GM23338 (cell line): ENCODE measurements around the gene GSTM2. TPM values are rescaled to one million over a fixed set of nuclear protein-coding genes. Genes with fewer than 3 reads are reported as not detected.

Experiments used
- ATAC-seq: fragments of 200-7000 bp; cut with Tn5 transposase; 3 replicates; pipeline ENCODE4 v1.9.1; 2020
- DNase-seq: peaks from one replicate; pipeline ENCODE4 v3.0.0-alpha.2; 2015; ENCODE audit warnings: low spot score
- H2AFZ ChIP-seq: fragments of 200-600 bp; sonication (generic); 2 replicates; pipeline ENCODE4 v1.8.0; 2016; ENCODE audit warnings: antibody characterized with exemption, mild to moderate bottlenecking, moderate library complexity
- H3F3A ChIP-seq: fragments of 200-600 bp; sonication (generic); replicated peaks from 2 replicates; pipeline ENCODE4 v1.8.0; 2017; ENCODE audit warnings: antibody characterized with exemption, mixed run types, low read depth
- H3K27ac ChIP-seq: fragments of 200-600 bp; sonication (generic); 2 replicates; pipeline ENCODE4 v1.6.1; 2016; ENCODE audit warnings: low read depth
- H3K27me3 ChIP-seq: fragments of 200-600 bp; sonication (generic); 2 replicates; pipeline ENCODE4 v1.8.0; 2016; ENCODE audit warnings: mild to moderate bottlenecking, mixed run types, moderate library complexity; ENCODE audit not compliant: insufficient read depth
- H3K36me3 ChIP-seq: fragments of 200-600 bp; sonication (generic); 2 replicates; pipeline ENCODE4 v1.8.0; 2016; ENCODE audit warnings: mild to moderate bottlenecking; ENCODE audit not compliant: insufficient read depth
- H3K4me1 ChIP-seq: fragments of 200-600 bp; sonication (generic); 2 replicates; pipeline ENCODE4 v1.8.0; 2016; ENCODE audit warnings: mild to moderate bottlenecking, moderate library complexity; ENCODE audit not compliant: insufficient read depth
- H3K4me2 ChIP-seq: fragments of 200-600 bp; sonication (generic); 2 replicates; pipeline ENCODE4 v1.7.1; 2017; ENCODE audit warnings: mixed run types
- H3K4me3 ChIP-seq: fragments of 200-600 bp; sonication (generic); 2 replicates; pipeline ENCODE4 v1.6.1; 2016; ENCODE audit warnings: mixed run types
- H3K79me2 ChIP-seq: fragments of 200-600 bp; sonication (generic); replicated peaks from 2 replicates; pipeline ENCODE4 v1.8.0; 2017; ENCODE audit warnings: mild to moderate bottlenecking; ENCODE audit not compliant: insufficient read depth
- H3K9me2 ChIP-seq: fragments of 200-600 bp; sonication (generic); 2 replicates; pipeline ENCODE4 v1.8.0; 2017; ENCODE audit not compliant: insufficient read depth
- H4K20me1 ChIP-seq: fragments of 200-600 bp; sonication (generic); replicated peaks from 2 replicates; pipeline ENCODE4 v1.8.0; 2017; ENCODE audit warnings: mild to moderate bottlenecking; ENCODE audit not compliant: insufficient read depth
- H3K27ac Mint-ChIP-seq: 2 replicates; pipeline ENCODE4 v1.8.0; 2020; ENCODE audit warnings: inconsistent platforms, mild to moderate bottlenecking, moderate library complexity, mixed read lengths
- H3K27me3 Mint-ChIP-seq: 3 replicates; pipeline ENCODE4 v1.8.0; 2022; ENCODE audit warnings: low read depth, mild to moderate bottlenecking, moderate library complexity, mixed read lengths, inconsistent platforms; ENCODE audit not compliant: insufficient read depth, poor library complexity
- H3K36me3 Mint-ChIP-seq: 3 replicates; pipeline ENCODE4 v1.8.0; 2021; ENCODE audit warnings: low read depth, mild to moderate bottlenecking, inconsistent platforms, moderate library complexity, mixed read lengths
- H3K4me1 Mint-ChIP-seq: 3 replicates; pipeline ENCODE4 v1.8.0; 2020; ENCODE audit warnings: mild to moderate bottlenecking, inconsistent platforms, mixed read lengths
- H3K4me3 Mint-ChIP-seq: 3 replicates; pipeline ENCODE4 v1.8.0; 2021; ENCODE audit warnings: moderate library complexity, mild to moderate bottlenecking, inconsistent platforms, mixed read lengths
- H3K9me3 Mint-ChIP-seq: 3 replicates; pipeline ENCODE4 v1.8.0; 2020; ENCODE audit warnings: moderate library complexity, mild to moderate bottlenecking, inconsistent platforms, mixed read lengths
- ETS1 ChIP-seq: IDR thresholded peaks from 2 replicates; pipeline ENCODE4 v1.6.1; 2016; ENCODE audit warnings: antibody characterized with exemption
- EZH2 ChIP-seq: fragments of 200-600 bp; sonication (generic); IDR thresholded peaks from one replicate; pipeline ENCODE4 v1.8.0; 2017; ENCODE audit warnings: antibody characterized with exemption, mild to moderate bottlenecking, low read depth; ENCODE audit not compliant: unreplicated experiment
- NANOG ChIP-seq: IDR thresholded peaks from 2 replicates; pipeline ENCODE4 v1.6.1; 2016; ENCODE audit warnings: antibody characterized with exemption, borderline replicate concordance
- POLR2AphosphoS5 ChIP-seq: IDR thresholded peaks from 2 replicates; pipeline ENCODE4 v1.6.1; 2016; ENCODE audit warnings: antibody characterized with exemption, low read depth
- STAT1 ChIP-seq: IDR thresholded peaks from one replicate; pipeline ENCODE4 v1.6.1; 2016; ENCODE audit warnings: antibody characterized with exemption; ENCODE audit not compliant: unreplicated experiment
- polyA plus RNA-seq: library from polyadenylated mRNA; unstranded; fragments of >200 nt; fragmentation: Nextera tagmentation; extraction: Ambion mirVana; gene quantifications from 2 replicates; pipeline ENCODE4 v1.2.1, GENCODE V29; 2016
- total RNA-seq: library from RNA; depleted of rRNA; stranded (reverse); fragments of >200 nt; shearing (Covaris generic); gene quantifications from 2 replicates; pipeline ENCODE4 v1.2.3, GENCODE V29; 2014
- TF ChIP-seq, protein P1 (sequence below), 2 experiments: fragments of 200-600 bp in 1 of 2; sonication (generic) in 1 of 2; conservative IDR thresholded peaks; 2 replicates each; pipeline versions ENCODE4 v1.5.1 to v1.6.1; 2016 to 2017; ENCODE audit warnings: antibody characterized with exemption in 2 of 2, low read depth in 2 of 2, mild to moderate bottlenecking in 2 of 2, moderate library complexity in 1 of 2
- TF ChIP-seq, protein P2 (sequence below): IDR thresholded peaks from one replicate; pipeline ENCODE4 v1.6.1; 2018; ENCODE audit warnings: antibody characterized with exemption; ENCODE audit not compliant: unreplicated experiment

GSTM2 gene
- total and polyA plus RNA-seq, 2 experiments from 2014 or later: 8.9 to 16.0 TPM

GRCh38 chr1:109718495-109718894 lies 50.6 kb downstream of the GSTM2 start:
- TF ChIP-seq, protein P1, sequence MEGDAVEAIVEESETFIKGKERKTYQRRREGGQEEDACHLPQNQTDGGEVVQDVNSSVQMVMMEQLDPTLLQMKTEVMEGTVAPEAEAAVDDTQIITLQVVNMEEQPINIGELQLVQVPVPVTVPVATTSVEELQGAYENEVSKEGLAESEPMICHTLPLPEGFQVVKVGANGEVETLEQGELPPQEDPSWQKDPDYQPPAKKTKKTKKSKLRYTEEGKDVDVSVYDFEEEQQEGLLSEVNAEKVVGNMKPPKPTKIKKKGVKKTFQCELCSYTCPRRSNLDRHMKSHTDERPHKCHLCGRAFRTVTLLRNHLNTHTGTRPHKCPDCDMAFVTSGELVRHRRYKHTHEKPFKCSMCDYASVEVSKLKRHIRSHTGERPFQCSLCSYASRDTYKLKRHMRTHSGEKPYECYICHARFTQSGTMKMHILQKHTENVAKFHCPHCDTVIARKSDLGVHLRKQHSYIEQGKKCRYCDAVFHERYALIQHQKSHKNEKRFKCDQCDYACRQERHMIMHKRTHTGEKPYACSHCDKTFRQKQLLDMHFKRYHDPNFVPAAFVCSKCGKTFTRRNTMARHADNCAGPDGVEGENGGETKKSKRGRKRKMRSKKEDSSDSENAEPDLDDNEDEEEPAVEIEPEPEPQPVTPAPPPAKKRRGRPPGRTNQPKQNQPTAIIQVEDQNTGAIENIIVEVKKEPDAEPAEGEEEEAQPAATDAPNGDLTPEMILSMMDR (conservative IDR thresholded peaks at IDR 0.05; ENCODE audit: low read depth in 2 of 2): peak in 1 of 2 experiments; percentile 38; a peak in 2 of 4 replicates
- TF ChIP-seq, protein P2, sequence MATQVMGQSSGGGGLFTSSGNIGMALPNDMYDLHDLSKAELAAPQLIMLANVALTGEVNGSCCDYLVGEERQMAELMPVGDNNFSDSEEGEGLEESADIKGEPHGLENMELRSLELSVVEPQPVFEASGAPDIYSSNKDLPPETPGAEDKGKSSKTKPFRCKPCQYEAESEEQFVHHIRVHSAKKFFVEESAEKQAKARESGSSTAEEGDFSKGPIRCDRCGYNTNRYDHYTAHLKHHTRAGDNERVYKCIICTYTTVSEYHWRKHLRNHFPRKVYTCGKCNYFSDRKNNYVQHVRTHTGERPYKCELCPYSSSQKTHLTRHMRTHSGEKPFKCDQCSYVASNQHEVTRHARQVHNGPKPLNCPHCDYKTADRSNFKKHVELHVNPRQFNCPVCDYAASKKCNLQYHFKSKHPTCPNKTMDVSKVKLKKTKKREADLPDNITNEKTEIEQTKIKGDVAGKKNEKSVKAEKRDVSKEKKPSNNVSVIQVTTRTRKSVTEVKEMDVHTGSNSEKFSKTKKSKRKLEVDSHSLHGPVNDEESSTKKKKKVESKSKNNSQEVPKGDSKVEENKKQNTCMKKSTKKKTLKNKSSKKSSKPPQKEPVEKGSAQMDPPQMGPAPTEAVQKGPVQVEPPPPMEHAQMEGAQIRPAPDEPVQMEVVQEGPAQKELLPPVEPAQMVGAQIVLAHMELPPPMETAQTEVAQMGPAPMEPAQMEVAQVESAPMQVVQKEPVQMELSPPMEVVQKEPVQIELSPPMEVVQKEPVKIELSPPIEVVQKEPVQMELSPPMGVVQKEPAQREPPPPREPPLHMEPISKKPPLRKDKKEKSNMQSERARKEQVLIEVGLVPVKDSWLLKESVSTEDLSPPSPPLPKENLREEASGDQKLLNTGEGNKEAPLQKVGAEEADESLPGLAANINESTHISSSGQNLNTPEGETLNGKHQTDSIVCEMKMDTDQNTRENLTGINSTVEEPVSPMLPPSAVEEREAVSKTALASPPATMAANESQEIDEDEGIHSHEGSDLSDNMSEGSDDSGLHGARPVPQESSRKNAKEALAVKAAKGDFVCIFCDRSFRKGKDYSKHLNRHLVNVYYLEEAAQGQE: no peak
- no peaks in the 10 kb centered on the region; the same call in 2 of the 3 replicates for H3K9me3 Mint-ChIP-seq
- no peak for DNase-seq

DNA sequence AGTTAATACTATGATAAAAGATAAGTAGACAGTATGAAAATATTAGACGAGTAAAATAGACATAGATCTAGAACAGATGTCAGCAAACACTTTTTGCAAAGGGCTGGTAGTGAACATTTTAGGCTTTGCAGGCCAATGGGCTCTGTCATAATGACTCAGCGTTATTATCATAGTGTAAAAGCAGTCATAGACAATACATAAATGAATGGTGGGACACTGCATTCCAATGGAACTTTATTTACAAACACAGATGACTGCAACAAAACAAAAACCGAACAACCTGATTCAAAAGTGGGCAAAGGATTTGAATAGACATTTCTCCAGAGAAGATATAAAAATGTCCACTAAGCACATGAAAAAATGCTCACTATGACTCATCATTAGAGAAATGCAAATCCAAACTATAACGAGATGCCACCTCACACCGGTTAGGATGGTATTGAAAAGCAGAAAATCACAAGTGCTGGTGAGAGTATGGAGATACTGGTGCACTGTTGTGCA lies 51.5 kb downstream of the GSTM2 start:
- Mint-ChIP-seq H3K27me3 (peaks cover 1% of the 10 kb centered on the region), H3K27ac (no peak overlapping the region), H3K9me3 (no peaks in the 10 kb centered on the region), H3K4me3 (no peak overlapping the region), H3K4me1 (no peaks in the 10 kb centered on the region; the same call in 2 of the 3 replicates), H3K36me3 (no peaks in the 10 kb centered on the region)
- ATAC-seq (no peak), DNase-seq (no peak)
- no peak overlapping the region for H3K4me3 ChIP-seq
- H3K27me3 ChIP-seq: no peaks in the 10 kb centered on the region
- H3K27ac ChIP-seq: no peak overlapping the region
- H3K36me3 ChIP-seq: no peaks in the 10 kb centered on the region
- no peaks in the 10 kb centered on the region for H3K9me2 ChIP-seq
- no peaks in the 10 kb centered on the region for H3K79me2 ChIP-seq
- H4K20me1 ChIP-seq: no peaks in the 10 kb centered on the region
- no peaks in the 10 kb centered on the region; the same call in 1 of the 2 replicates for H3K4me1 ChIP-seq
- no peaks in the 10 kb centered on the region for H3F3A ChIP-seq
- H2AFZ ChIP-seq: no peak overlapping the region
- H3K4me2 ChIP-seq: no peak overlapping the region
- no peak for TF ChIP-seq ETS1
- TF ChIP-seq, protein P2: no peak
- TF ChIP-seq NANOG: no peak
- TF ChIP-seq, protein P1 (conservative IDR thresholded peaks at IDR 0.05; ENCODE audit: low read depth in 2 of 2): no peak
- TF ChIP-seq EZH2: no peak
- no peak for TF ChIP-seq STAT1
- TF ChIP-seq POLR2AphosphoS5: no peak

More at GRCh38 chr1:109718495-109718894, 50.6 kb downstream of the GSTM2 start:
- H3K36me3 ChIP-seq: no peaks in the 10 kb centered on the region
- Mint-ChIP-seq H3K27ac (no peak overlapping the region), H3K4me1 (no peaks in the 10 kb centered on the region; the same call in 2 of the 3 replicates), H3K4me3 (no peak overlapping the region), H3K27me3 (peaks cover 1% of the 10 kb centered on the region), H3K36me3 (no peaks in the 10 kb centered on the region)
- no peaks in the 10 kb centered on the region for H3K79me2 ChIP-seq
- no peak overlapping the region for H2AFZ ChIP-seq
- H3K4me2 ChIP-seq: no peak overlapping the region
- no peak overlapping the region for H3K4me3 ChIP-seq
- peak; percentile 67 for ATAC-seq
- H3K27ac ChIP-seq: no peak overlapping the region
- H4K20me1 ChIP-seq: no peaks in the 10 kb centered on the region
- no peaks in the 10 kb centered on the region for H3K27me3 ChIP-seq
- H3F3A ChIP-seq: no peaks in the 10 kb centered on the region
- H3K9me2 ChIP-seq: no peaks in the 10 kb centered on the region
- H3K4me1 ChIP-seq: no peaks in the 10 kb centered on the region; the same call in 1 of the 2 replicates
